Measurements from ENCODE around the gene RPL37.
"Not testable (repeated sequence)": the region's sequence is repeated elsewhere in the genome, so short reads cannot be mapped to it uniquely, and the experiment has no call there.

Gene RPL37

GRCh38 chr5:40798012-40798800 lies 36.8 kb downstream of the RPL37 start, which contains the start of gene PRKAA1:
Gene PRKAA1 (minus strand): TSS chr5:40798374. CDS start chr5:40798189, 185 bp downstream.
- no peak for TF ChIP-seq PAX5 (IDR thresholded peaks at IDR 0.05; ENCODE audit: insufficient read depth, low read length, severe bottlenecking)
- TF ChIP-seq POLR2A (IDR thresholded peaks at IDR 0.05; ENCODE audit: low read depth, low read length) = peak; percentile 47; the same call in 1 of the 2 replicates
- 0 out of 2 replicates have a peak, but pooled peaks have one; percentile 39 for TF ChIP-seq POLR2AphosphoS5 (IDR thresholded peaks at IDR 0.05; ENCODE audit: low read depth, low read length)
- TF ChIP-seq SPI1 (IDR thresholded peaks at IDR 0.05; ENCODE audit: low read depth, low read length) = peak; percentile 67
- TF ChIP-seq POU2F2 (IDR thresholded peaks at IDR 0.05; ENCODE audit: low read depth, low read length) = no peak
- TF ChIP-seq TAF1 (IDR thresholded peaks at IDR 0.05; ENCODE audit: low read depth, low read length) = peak; percentile 94
- FAIRE-seq = peak; percentile 81
- peak; percentile 83 for DNase-seq (ENCODE audit: insufficient read length, low spot score)

GRCh38 chr5:40797273-40798011 lies 37.6 kb downstream of the RPL37 start:
- DNase-seq (ENCODE audit: insufficient read length, low spot score) (no peak), FAIRE-seq (peak; percentile 68)
- TF ChIP-seq PAX5 (IDR thresholded peaks at IDR 0.05; ENCODE audit: insufficient read depth, low read length, severe bottlenecking) = no peak
- TF ChIP-seq POLR2A (IDR thresholded peaks at IDR 0.05; ENCODE audit: low read depth, low read length) = no peak
- no peak for TF ChIP-seq POU2F2 (IDR thresholded peaks at IDR 0.05; ENCODE audit: low read depth, low read length)
- no peak for TF ChIP-seq SPI1 (IDR thresholded peaks at IDR 0.05; ENCODE audit: low read depth, low read length)

- FAIRE-seq = peak; percentile 9
- no peak for DNase-seq (ENCODE audit: insufficient read length, low spot score)
- no peak for TF ChIP-seq POLR2A (IDR thresholded peaks at IDR 0.05; ENCODE audit: low read depth, low read length)
- TF ChIP-seq POLR2AphosphoS5 (IDR thresholded peaks at IDR 0.05; ENCODE audit: low read depth, low read length) = no peak
- no peak for TF ChIP-seq POU2F2 (IDR thresholded peaks at IDR 0.05; ENCODE audit: low read depth, low read length)
- TF ChIP-seq SPI1 (IDR thresholded peaks at IDR 0.05; ENCODE audit: low read depth, low read length) = no peak
These were observed 38.5 kb downstream of the RPL37 start for GRCh38 chr5:40796487-40796889.

- DNase-seq (ENCODE audit: insufficient read length, low spot score); FAIRE-seq: not testable (repeated sequence)
These were observed 40.1 kb downstream of the RPL37 start for GRCh38 chr5:40794877-40795276.

GRCh38 chr5:40794340-40794739 lies 40.7 kb downstream of the RPL37 start:
- DNase-seq (ENCODE audit: insufficient read length, low spot score); FAIRE-seq: not testable (repeated sequence)

- DNase-seq (ENCODE audit: insufficient read length, low spot score); FAIRE-seq: not testable (repeated sequence)
These were observed 42.3 kb downstream of the RPL37 start for GRCh38 chr5:40792691-40793090.

GRCh38 chr5:40791715-40792139 lies 43.3 kb downstream of the RPL37 start:
- no peak for FAIRE-seq
- no peak for DNase-seq (ENCODE audit: insufficient read length, low spot score)
- no peak for TF ChIP-seq TAF1 (IDR thresholded peaks at IDR 0.05; ENCODE audit: low read depth, low read length)
- TF ChIP-seq POLR2A (IDR thresholded peaks at IDR 0.05; ENCODE audit: low read depth, low read length) = no peak
- TF ChIP-seq SPI1 (IDR thresholded peaks at IDR 0.05; ENCODE audit: low read depth, low read length) = no peak
- TF ChIP-seq POLR2AphosphoS5 (IDR thresholded peaks at IDR 0.05; ENCODE audit: low read depth, low read length) = no peak

- no peak for FAIRE-seq
- no peak for DNase-seq (ENCODE audit: insufficient read length, low spot score)
- TF ChIP-seq PAX5 (IDR thresholded peaks at IDR 0.05; ENCODE audit: insufficient read depth, low read length, severe bottlenecking) (no peak), SPI1 (IDR thresholded peaks at IDR 0.05; ENCODE audit: low read depth, low read length) (no peak), POLR2AphosphoS5 (IDR thresholded peaks at IDR 0.05; ENCODE audit: low read depth, low read length) (no peak), POLR2A (IDR thresholded peaks at IDR 0.05; ENCODE audit: low read depth, low read length) (no peak), TAF1 (IDR thresholded peaks at IDR 0.05; ENCODE audit: low read depth, low read length) (no peak), POU2F2 (IDR thresholded peaks at IDR 0.05; ENCODE audit: low read depth, low read length) (no peak)
These were observed 44.0 kb downstream of the RPL37 start for GRCh38 chr5:40790947-40791593.

GRCh38 chr5:40788941-40789340 lies 46.1 kb downstream of the RPL37 start:
- not testable (repeated sequence) for DNase-seq (ENCODE audit: insufficient read length, low spot score); FAIRE-seq

GRCh38 chr5:40787986-40788385 lies 47.0 kb downstream of the RPL37 start:
- TF ChIP-seq SPI1 (IDR thresholded peaks at IDR 0.05; ENCODE audit: low read depth, low read length) (no peak), POU2F2 (IDR thresholded peaks at IDR 0.05; ENCODE audit: low read depth, low read length) (no peak), POLR2A (IDR thresholded peaks at IDR 0.05; ENCODE audit: low read depth, low read length) (no peak)
- FAIRE-seq (no peak), DNase-seq (ENCODE audit: insufficient read length, low spot score) (no peak)

- DNase-seq (ENCODE audit: insufficient read length, low spot score); FAIRE-seq: not testable (repeated sequence)
These were observed 48.4 kb downstream of the RPL37 start for GRCh38 chr5:40786664-40787063.

All from GM12891 (cell line).